ENCODE results near the gene SEMA4B.

DNA sequence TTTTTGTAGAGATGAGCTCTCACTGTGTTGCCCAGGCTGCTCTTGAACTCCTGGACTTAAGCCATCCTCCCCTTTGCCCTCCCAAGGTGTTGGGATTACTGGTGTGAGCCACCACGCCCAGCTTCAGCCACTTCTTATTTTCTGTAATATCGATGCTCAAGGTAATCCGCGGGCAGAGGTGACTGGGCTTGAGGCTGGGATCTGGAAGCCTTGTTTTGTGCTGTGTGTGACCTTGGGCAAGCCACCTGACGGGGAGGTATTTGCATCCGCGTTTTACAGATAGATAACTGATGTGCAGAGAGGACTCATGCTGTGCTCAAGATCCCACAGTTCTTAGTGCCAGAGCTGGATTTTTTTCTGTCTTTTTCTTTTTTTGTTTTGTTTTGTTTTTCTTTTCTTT lies 27.8 kb upstream of the SEMA4B start:
- TF ChIP-seq, protein P1, sequence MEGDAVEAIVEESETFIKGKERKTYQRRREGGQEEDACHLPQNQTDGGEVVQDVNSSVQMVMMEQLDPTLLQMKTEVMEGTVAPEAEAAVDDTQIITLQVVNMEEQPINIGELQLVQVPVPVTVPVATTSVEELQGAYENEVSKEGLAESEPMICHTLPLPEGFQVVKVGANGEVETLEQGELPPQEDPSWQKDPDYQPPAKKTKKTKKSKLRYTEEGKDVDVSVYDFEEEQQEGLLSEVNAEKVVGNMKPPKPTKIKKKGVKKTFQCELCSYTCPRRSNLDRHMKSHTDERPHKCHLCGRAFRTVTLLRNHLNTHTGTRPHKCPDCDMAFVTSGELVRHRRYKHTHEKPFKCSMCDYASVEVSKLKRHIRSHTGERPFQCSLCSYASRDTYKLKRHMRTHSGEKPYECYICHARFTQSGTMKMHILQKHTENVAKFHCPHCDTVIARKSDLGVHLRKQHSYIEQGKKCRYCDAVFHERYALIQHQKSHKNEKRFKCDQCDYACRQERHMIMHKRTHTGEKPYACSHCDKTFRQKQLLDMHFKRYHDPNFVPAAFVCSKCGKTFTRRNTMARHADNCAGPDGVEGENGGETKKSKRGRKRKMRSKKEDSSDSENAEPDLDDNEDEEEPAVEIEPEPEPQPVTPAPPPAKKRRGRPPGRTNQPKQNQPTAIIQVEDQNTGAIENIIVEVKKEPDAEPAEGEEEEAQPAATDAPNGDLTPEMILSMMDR (conservative IDR thresholded peaks at IDR 0.05; ENCODE audit: low read depth, low read length) = no peak
- TF ChIP-seq EZH2 (IDR thresholded peaks at IDR 0.05; ENCODE audit: borderline replicate concordance, low read depth, low read length, poor library complexity, severe bottlenecking) = no peak

Data from A673 (cell line).